NCI-H1694 treated with DMSO at 0.1 percent for 48 hours (cell line): ENCODE measurements around the gene RCAN2.
"Not testable (repeated sequence)": the region's sequence is repeated elsewhere in the genome, so short reads cannot be mapped to it uniquely, and the experiment has no call there.

Experiments
- DNase-seq: peaks from one replicate; lab custom pipeline; 2025; lab: John Stamatoyannopoulos, UW

The RCAN2 gene

DNA sequence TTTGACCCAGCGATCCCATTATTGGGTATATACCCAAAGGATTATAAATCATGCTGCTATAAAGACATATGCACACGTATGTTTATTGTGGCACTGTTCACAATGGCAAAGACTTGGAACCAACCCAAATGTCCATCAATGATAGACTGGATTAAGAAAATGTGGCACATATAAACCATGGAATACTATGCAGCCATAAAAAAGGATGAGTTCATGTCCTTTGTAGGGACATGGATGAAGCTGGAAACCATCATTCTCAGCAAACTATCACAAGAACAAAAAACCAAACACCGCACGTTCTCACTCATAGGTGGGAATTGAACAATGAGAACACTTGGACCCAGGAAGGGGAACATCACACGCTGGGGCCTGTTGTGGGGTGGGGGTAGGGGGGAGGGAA lies 103.5 kb downstream of the RCAN2 start:
- DNase-seq: not testable (repeated sequence)

DNA sequence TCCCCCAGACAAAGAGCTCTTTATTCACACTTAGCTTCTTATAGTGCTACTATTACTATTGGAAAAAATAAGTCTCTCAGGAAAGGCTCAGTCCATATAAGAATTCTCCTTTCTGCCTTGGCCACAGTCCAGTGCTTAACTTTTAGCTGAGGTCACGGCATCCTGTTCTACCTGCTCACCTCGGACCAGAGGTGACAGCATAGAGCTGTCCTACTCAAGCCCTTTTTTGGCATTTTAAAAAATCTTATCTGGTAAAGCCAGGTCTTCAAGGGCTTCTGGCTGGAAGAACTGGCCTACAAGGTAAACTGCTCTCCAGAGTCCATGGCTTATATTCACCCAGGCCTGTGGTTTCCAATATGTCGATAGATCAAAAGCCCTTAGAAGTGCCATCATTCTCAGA lies 109.7 kb downstream of the RCAN2 start:
- DNase-seq: no peak

DNA sequence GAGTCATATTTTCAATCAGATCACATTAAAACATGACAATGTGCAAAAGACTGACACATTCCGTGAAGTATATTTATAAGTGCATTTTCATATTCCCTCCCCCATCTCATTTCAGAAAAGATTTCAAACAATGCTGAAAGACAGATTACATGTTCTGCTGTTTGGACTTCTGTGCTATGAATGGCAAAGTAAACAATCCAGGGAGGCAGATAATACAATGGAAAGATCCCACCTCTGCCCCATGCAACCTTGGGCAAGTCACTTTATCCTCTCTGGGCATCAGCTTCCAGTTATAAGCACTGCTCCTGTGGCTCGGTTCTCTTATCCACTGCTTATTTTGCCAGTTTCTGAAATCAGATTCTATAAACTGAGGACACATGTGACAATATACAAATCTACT lies 110.2 kb downstream of the RCAN2 start:
- DNase-seq: no peak

DNA sequence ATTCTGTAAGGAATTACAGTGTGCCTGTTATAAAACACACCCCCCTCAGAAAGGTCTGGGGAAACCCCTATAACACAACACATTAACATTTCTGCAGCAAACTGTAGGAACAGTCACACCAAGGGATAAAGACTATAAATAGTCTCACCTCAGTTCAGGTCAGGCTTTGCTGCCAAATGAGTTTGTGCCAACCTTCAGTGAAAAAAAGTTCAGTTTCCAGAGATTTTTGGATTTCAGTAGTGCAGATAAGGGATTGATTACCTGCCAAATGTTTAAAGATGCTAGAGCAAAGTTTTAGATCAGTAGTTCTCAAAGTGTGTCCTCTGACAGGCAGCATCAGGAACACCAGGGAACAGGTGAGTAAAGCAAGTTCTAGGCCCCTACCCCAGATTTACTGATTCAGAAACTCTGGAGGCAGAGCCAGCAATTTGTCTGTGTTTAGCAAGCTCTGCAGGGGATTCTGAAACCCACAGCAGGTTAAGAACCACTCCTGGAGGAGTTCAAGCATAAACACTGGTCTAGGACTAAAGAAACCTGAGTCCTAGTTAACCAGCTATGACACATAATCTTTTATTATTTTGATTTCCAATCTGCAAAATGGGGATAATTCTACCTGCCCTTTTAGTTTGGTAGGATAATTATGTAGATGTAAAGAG lies 111.0 kb downstream of the RCAN2 start:
- DNase-seq: no peak

DNA sequence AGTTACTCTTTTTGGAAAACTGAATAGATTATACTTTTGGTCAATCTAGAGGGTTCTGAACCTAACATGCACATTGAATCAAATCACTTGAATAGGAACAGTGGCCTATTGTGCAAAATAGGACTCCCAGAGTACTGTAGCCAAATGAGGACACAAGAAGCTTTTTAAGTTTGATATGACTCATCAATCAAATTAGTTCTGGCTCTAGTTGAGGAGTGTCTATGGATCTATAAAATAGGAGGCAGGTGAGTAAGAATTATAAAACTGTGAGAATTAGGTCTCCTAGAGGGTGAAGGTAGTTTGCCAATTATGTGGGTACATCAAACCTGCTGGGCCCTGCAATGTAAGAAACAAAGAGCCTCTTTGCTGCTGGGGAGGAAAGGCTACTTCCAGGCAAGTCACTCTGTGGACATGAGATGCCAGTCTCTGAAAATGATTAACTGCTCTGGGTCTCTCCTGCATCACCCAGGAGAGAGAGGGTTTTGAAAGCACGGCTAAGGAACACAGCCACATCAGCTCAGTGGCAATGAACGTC lies 112.3 kb downstream of the RCAN2 start:
- no peak for DNase-seq

DNA sequence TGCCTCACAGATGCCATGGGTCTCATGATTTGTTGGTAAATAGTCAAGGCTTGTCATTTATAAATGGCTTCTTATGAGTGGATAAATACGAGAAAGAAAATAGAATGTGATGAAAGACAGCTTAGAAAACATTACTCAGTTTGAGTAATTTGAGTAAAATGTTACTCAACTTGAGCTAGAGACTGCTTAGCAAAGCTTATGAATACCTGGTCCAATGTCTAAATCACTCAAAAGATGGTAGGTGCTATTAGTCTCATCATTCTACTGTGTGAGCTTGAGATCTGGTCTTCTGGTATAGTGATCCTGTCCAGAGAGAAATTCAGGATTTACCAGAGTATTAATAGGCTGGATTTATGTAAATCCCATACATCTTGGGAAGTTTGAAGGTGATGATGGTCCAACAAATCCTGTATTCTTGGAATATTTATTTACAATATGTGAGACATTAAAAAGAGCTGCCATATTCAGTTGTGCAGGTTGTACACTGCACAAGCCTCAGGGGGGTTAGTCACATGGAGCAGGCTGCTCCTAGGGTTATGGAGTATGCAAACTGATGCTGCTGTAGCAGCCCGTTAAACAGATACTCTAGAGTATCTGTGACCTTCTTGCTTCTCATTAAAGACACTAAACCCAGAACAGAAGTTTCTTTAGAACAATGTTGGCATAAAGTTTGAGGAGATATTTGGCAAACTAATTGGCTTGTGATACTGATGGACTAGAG lies 112.9 kb downstream of the RCAN2 start:
- DNase-seq: no peak

DNA sequence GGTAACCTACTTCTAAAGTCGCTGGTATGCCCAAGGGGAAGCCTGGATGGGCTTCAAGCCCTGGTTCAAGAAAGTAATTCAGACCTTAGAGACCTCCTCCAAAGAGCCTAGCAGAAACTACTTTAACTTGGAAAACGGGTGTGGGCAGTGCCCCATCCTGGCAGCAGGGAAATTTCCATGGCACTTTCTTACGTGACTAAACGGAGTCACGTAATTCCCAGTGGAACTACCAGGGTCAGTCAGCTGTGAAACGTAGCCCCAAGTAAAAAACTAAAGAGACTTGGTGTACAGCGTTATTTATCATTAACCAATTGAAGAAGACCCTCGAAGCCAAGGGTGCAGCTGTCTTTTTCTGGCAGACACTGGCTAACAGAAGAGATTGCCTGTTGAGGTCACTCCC lies 114.0 kb downstream of the RCAN2 start:
- DNase-seq: no peak

DNA sequence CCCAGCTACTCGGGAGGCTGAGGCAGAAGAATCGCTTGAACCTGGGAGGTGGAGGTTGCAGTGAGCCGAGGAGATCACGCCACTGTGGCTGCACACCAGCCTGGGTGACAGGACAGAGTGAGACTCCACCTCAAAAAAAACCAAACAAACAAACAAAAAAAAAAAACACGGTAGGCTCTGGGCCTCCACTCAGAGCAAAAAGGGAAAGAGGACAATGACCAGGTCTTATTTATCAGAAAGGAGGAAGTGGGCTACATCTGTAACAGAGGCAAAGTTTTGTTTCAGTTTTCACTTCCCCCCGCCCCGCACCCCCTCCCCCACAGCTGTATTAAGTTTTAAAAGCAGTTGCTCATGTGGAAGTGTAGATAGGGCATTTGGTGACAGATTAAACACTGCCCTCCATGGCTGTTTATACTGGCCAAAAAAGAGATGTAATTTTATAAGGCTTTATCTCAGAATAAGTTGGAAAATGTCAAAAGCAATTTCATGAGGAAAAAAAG lies 114.6 kb downstream of the RCAN2 start:
- no peak for DNase-seq

DNA sequence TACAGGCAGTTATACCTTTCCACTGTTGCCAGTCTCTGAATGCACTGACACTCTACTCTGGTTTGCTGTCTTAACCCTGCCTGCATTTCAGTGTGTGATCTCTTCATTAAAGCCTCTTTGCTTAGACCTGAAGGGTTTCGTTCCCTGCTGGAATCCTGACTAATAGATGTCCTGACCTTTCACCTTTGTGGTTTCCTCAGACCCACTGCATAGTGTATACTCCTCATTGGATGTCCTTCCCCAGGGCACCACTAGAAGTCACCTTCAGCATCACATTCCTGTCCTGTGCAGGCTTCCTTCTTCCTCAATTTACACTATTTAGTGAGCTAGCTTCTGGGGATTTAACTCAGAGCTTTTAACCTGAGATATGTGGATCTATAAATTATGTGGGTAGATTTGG lies 120.6 kb downstream of the RCAN2 start:
- no peak for DNase-seq

DNA sequence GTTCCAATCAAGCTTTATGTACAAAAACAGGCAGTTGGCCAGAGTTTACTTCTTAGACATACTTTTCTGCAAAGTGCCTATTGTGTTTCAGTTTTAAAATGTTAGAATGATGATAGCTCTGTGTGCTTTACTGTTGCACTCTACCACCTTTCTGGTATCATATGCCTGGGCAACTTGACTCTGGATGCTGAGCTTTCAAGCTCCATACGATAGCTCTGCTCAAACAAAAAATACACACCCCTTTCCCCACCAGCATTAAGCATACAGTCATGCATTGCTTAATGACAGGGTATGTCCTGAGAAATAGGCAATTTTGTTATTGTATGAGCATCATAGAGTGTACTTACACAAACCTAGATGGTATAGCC lies 123.1 kb downstream of the RCAN2 start:
- no peak for DNase-seq

DNA sequence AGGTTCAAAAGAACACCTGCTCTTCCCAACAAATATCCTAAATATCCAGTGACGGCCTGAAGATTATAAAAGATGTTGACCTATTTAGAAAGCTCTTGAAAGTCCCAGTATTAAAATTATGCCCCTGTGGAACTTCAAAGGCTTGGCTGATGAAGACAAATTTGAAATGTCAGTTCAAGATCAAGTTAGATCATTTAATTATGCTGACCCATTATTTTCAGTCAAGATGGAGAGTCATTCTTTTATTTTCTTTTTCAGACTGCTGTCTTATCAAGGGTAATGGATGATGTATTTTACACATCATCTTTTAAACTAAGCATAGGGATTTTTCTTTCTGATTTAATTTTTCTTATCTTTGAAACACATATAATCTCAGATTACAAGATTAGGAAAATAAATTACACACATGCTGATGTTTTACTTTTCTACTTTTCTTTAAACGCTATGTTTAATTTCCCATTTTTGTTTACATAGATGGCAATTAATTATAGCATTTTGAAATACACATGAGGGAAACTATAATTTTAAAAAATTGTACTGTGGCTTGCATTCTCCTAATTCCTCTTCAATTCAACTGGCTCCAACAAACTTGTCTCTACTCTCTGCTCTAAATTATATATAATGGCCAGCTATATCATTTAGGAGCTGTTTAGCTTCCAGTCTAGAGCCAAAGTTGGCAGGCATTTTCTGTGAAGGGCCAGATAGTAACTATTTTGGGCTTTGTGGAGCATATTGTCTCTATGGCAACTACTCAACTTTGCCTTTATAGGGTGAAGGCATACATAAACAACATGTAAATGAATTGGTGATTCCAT lies 123.7 kb downstream of the RCAN2 start:
- no peak for DNase-seq

DNA sequence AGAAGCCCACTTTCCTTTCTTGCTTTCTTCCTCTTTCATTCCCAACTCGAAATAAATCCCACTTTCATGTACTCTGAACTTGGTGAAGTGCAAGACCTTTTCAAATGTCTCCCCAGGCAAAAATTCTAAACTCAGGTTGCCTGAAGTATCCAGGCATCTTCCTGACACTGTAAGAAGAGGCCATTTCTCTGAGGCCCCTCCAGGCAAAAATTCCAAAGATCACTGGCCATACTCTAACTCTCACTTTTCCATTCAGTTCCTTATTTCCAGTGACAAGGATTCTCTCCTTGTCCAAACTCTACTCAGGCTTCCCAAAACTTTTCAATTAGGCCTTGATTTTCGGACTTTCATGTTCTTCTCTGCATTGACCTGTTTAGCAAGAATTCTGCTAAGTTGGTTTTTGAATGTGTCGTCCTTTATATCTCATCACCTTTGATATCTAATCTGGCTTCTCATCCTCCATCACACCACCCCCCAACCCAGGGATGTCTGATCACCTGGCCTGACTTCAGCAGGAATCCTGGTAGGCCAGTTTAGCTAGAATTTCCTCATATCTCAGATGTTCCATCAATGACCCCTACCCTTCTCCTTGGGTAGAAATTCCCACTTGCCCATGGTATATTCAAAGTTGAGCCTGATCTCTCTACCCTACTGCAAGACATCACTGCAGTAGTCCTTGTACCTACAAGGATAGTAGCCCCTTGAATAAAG lies 124.9 kb downstream of the RCAN2 start:
- DNase-seq: no peak

DNA sequence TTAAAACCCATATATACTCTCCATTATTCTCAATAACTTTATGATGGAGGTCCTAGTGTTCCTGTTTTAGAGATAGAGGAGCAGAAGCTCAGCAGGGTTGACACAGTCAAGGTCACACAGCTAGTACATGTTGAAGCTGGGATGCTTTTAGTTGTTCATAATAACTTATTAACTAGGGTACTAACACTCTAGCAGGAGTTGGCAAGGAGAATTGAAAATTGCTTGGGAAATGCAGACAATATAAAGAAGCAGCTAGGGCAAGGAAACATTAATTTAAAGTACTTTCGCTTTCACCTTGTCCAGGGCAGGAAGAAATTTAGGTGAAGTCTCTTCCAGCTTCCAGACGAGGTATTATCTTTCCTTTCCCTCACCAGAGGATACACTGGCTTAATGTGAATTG lies 133.7 kb downstream of the RCAN2 start:
- DNase-seq: no peak

DNA sequence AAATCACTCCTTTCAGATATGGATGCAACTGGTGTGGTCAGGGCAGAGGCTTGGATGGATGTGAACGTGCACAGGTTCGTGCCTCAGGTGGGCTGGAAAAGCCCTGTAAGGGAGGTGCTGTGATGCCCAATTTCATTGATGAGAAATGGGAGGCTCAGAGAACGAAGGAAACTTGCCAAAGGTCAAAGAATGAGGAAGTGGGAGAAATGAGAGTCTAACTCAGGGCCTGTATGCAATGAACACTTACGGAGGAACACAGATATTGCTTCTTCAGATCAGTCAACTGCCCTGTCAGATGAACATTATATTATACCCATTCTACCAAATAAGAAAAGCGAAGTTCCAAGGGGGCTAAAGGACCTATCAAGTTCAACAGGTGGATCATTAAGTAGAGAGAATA lies 134.7 kb downstream of the RCAN2 start:
- DNase-seq: no peak

DNA sequence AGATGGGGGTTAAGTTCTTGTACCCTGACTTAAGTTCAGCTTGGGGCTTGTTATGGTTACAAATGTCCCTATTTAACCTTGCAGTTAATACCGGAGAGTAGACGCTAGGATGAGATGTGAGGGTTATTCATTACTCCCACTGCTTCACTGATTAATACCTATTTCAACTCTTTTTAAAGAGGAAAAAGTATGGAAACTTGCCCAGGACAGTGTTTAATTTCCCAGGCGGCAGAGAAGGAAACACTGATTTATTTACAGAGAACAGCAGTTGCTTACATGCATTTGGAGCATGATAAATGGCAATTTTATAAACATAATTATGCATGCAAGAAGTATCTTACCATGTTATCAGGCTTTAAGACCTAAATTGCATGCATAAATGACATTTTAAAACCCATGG lies 137.7 kb downstream of the RCAN2 start:
- DNase-seq: no peak

DNA sequence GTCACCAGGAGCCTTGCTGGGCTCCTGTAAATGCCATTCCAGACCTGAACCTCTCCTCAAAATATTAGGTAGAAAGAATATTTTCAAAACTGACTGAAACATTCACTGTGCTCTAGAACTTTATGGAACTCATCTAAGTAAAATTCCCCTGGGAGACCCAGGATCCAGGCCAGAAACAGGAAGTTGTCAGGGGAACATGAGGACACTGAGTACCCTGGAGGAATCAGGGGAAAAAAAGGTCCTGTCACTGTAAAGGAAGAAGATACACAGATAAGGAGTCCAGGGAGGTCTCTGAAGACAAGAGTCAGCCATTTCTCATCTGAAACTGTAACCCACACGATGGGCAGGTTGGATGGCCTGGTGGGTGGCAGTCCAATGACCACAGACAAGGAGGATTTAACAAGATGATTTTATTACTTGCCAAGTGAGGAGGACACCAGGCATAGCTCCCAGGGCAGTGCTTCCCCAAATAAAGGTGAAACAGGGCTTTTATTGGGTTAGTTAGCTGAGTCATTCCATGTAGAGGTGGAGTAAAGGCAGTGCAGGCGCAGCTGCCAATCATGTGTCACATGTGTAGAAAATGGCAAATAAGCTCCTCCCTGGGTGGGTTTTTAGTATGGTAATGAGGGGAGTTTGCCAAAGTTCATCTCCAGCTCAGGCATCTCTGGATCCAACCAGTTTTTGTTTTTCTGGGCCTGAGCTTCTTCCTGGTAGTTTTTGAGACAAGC lies 138.5 kb downstream of the RCAN2 start:
- DNase-seq: no peak

DNA sequence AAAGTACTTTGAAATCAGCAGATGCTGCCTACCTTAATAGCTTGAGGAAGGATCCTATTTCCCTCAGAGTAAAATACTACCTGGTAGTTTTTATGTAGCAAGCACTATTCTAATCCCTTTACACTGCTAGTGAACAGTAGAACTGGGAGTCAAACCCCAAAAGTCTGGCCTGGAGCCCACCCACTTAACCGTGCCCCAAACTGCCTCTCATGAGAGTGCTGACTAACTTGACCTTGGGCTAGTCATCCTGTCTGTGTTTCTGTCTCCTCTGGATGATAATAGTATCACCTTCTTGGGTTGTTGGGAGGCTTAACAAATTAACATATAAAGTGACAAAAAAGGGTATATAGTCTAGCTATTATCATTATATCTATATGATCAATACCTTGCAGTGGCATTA lies 140.5 kb downstream of the RCAN2 start:
- DNase-seq: no peak

DNA sequence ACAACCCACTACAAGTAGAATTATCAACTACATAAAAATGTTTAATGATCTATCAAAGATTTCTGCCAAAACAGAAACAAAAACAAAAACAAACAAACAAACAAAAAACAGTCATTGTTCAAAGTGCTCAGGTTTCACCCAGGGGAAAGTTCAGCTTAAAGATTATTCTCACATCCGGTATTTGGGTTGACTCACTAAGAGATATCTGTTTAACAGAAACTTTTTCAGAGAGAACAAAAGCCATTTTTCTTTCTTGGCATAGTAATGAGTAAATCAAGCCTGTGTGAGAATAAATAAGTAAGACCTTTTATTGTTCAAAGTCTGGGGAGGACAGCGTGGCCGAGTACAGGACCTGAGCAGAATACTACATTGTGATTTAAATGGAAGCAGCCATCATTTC lies 143.6 kb downstream of the RCAN2 start:
- DNase-seq: no peak

DNA sequence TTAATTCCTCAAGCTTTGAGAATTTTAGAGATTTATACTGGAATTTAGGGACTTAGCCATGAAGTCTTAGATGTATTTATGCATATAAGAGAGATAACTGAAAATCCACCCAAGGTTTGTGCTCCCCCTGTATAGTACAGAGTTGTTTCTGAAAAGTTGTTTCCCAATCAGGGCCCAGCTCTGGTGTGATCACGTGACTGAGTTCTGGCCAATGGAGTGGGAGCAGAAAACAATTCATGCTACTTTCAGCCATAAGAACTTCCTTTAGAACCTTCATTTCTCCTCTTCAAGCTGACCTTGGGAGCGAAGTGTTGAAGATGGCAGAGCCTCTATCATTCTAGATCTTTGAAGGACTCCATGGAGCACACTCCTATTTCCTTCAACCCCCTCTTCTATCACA lies 151.0 kb downstream of the RCAN2 start:
- DNase-seq: no peak

DNA sequence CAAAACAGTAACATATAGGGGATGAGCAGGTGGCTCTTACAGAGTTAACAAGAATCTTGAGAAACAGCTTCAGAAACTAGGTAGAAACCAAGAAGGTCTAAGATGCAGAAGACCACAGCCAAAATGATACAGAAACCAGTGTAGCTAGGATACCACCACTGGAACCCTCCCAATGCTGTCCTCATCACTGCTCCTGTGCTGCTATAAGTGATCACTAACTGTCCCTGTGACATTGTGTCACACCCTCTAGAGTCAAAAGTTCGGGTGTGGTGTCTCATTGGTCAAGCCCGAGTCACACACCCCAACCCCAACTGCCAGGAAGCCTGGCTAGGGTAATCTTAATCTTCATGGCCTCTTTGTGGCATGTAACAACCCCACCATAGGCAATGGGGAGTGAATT lies 153.1 kb downstream of the RCAN2 start:
- no peak for DNase-seq

DNA sequence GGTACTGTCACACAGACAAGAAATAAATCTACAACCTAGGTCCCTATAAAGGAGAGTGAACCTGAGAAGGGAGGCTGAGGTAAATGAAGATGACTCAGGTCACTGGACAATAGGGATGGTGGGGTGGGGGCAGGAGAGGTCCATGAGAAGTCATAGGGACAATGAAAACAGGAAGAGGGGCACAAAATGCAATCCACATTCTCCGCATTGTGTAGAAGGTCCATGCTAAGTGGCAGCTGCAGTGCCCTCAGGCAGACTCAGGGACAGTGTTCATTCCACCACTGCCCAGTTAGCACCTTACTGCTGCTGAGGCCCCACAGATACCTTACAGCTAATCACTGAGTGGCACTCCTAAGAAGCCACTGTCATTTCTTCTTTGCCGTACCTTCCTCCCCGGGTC lies 156.8 kb downstream of the RCAN2 start:
- DNase-seq: no peak
